ENCODE data around the gene ENOX2.
"Not testable (repeated sequence)": the region's sequence is repeated elsewhere in the genome, so short reads cannot be mapped to it uniquely, and the experiment has no call there.

Gene ENOX2

DNA sequence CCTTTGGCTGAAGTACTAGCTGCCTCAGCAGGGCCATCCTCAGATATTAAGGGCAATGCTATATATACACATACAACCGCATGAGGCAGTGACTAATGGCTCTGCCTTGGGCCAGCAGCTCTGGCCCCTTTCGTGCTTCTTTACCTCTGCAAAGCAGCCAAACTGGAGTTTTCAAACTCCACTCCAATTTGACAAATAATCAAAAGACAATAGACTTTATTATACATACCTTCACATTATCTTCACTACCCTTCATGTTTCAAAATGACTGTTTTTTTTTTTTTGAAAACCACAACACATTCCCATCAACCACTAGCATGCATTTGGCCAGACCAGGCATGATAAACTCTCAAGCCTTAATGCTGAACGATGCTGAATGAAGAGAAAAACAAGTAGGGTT, 187.7 kb downstream of the ENOX2 start:
- no peaks in the 10 kb centered on the region for H3K36me3 ChIP-seq
- no peak for DNase-seq
- no peak overlapping the region for H3K4me3 ChIP-seq (ENCODE audit: low read depth, low read length)
- TF ChIP-seq CTCF (IDR thresholded peaks at IDR 0.05; ENCODE audit: low read depth, low read length): no peak
- no peaks in the 10 kb centered on the region for H3K27me3 ChIP-seq
- no peaks in the 10 kb centered on the region for H3K4me1 ChIP-seq
- no peaks in the 10 kb centered on the region for H3K9me3 ChIP-seq

DNA sequence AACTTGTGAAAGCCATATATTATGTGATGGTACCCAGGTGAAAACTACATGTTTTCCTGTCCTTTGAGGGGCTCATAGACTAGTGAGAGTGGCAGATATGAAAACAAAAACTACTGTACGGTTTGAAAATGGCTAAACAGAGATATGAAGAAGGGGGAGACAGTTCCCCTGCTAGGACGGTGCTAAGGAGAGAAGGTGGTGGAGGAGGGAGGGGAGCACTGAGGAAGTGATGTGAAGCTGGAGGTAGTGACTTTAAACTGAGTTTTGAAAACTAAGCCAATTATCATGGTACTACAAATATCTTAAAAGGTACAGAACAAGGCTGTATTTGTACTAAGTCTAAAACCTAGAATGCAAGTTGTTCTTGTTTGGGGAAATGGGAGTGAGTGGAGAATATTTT, 188.3 kb downstream of the ENOX2 start:
- TF ChIP-seq CTCF (IDR thresholded peaks at IDR 0.05; ENCODE audit: low read depth, low read length): no peak
- DNase-seq: no peak
- Histone ChIP-seq H3K27me3 (no peaks in the 10 kb centered on the region), H3K4me1 (no peaks in the 10 kb centered on the region), H3K9me3 (no peaks in the 10 kb centered on the region), H3K36me3 (no peaks in the 10 kb centered on the region), H3K4me3 (ENCODE audit: low read depth, low read length) (no peak overlapping the region)

- H3K9me3 ChIP-seq: no peaks in the 10 kb centered on the region
- DNase-seq: no peak
- H3K4me1 ChIP-seq: no peaks in the 10 kb centered on the region
- no peaks in the 10 kb centered on the region for H3K27me3 ChIP-seq
- no peak for TF ChIP-seq CTCF (IDR thresholded peaks at IDR 0.05; ENCODE audit: low read depth, low read length)
- H3K4me3 ChIP-seq (ENCODE audit: low read depth, low read length): no peak overlapping the region
- no peaks in the 10 kb centered on the region for H3K36me3 ChIP-seq
Measured at GRCh38 chrX:130714135-130714534, 188.9 kb downstream of the ENOX2 start.

GRCh38 chrX:130709178-130709577, 193.8 kb downstream of the ENOX2 start:
- H3K36me3 ChIP-seq; H3K4me1 ChIP-seq; H3K9me3 ChIP-seq; H3K27me3 ChIP-seq; H3K4me3 ChIP-seq (ENCODE audit: low read depth, low read length); DNase-seq: not testable (repeated sequence)

- TF ChIP-seq CTCF (IDR thresholded peaks at IDR 0.05; ENCODE audit: low read depth, low read length): no peak
- Histone ChIP-seq H3K36me3 (no peaks in the 10 kb centered on the region), H3K27me3 (no peaks in the 10 kb centered on the region), H3K9me3 (no peaks in the 10 kb centered on the region), H3K4me1 (no peaks in the 10 kb centered on the region), H3K4me3 (ENCODE audit: low read depth, low read length) (no peak overlapping the region)
- DNase-seq: no peak
Measured at GRCh38 chrX:130705591-130705990, 197.4 kb downstream of the ENOX2 start.

GRCh38 chrX:130704053-130705038, 198.7 kb downstream of the ENOX2 start:
- H3K9me3 ChIP-seq: no peaks in the 10 kb centered on the region
- no peak for DNase-seq
- no peaks in the 10 kb centered on the region for H3K4me1 ChIP-seq
- H3K27me3 ChIP-seq: no peaks in the 10 kb centered on the region
- no peak for TF ChIP-seq CTCF (IDR thresholded peaks at IDR 0.05; ENCODE audit: low read depth, low read length)
- no peak overlapping the region for H3K4me3 ChIP-seq (ENCODE audit: low read depth, low read length)
- no peaks in the 10 kb centered on the region for H3K36me3 ChIP-seq

Data from BE2C (cell line).